K562 (cell line): ENCODE measurements around the gene TKTL1. TPM values are rescaled to one million over a fixed set of nuclear protein-coding genes. Genes with fewer than 3 reads are reported as not detected.
A peak's percentile ranks its signal among the peaks of the same experiment; 100 is the strongest.

Source experiments
- AFF1 ChIP-seq, 2 experiments: fragments of 450-650 bp; IDR thresholded peaks; 2 replicates each; pipeline ENCODE4 v1.6.1; 2018; ENCODE audit warnings: mild to moderate bottlenecking in 2 of 2, low read depth in 1 of 2; ENCODE audit not compliant: partially characterized antibody in 2 of 2
- BRCA1 ChIP-seq, 2 experiments: fragments of 450-650 bp in 1 of 2; sonication (generic) in 1 of 2; formaldehyde crosslinking in 1 of 2; IDR thresholded peaks; 2 replicates each; pipeline versions ENCODE4 v1.5.0 to v1.6.1; 2017 to 2020; ENCODE audit warnings: mild to moderate bottlenecking in 1 of 2, missing genetic modification reagents in 1 of 2
- CEBPG ChIP-seq, 3 experiments: fragments of 200-800 bp in 1 of 3; sonication (Bioruptor generic) in 1 of 3; sonication (generic) in 1 of 3; formaldehyde crosslinking in 1 of 3; IDR thresholded peaks in 2 of 3; conservative IDR thresholded peaks in 1 of 3; 2 replicates each; pipeline versions ENCODE4 v1.6.1 to v1.8.0; 2016 to 2022; ENCODE audit warnings: missing compliant biosample characterization in 2 of 3, missing genetic modification characterization in 2 of 3, mild to moderate bottlenecking in 1 of 3, missing genetic modification reagents in 1 of 3
- EP300 ChIP-seq: IDR thresholded peaks from 2 replicates; pipeline ENCODE4 v1.6.1; 2012; ENCODE audit warnings: low read length, improper control_type of control experiment
- HDAC1 ChIP-seq, 2 experiments: fragments of 450-650 bp; IDR thresholded peaks; 2 replicates each; pipeline ENCODE4 v1.6.1; 2016 to 2017; ENCODE audit warnings: inconsistent platforms in 1 of 2, mild to moderate bottlenecking in 1 of 2, moderate library complexity in 1 of 2
- HMGXB4 ChIP-seq: sonication (generic); formaldehyde crosslinking; IDR thresholded peaks from 2 replicates; pipeline ENCODE4 v1.8.1; 2023; ENCODE audit warnings: mild to moderate bottlenecking, missing genetic modification reagents
- JUND ChIP-seq, 2 experiments: IDR thresholded peaks; 2 replicates in 1 of 2; 3 replicates in 1 of 2; pipeline ENCODE4 v1.6.1; 2011; ENCODE audit warnings: borderline replicate concordance in 2 of 2, low read depth in 2 of 2, low read length in 2 of 2, improper control_type of control experiment in 1 of 2, missing biosample characterization in 1 of 2, missing genetic modification characterization in 1 of 2, missing genetic modification reagents in 1 of 2
- KDM1A ChIP-seq, 2 experiments: fragments of 450-650 bp; IDR thresholded peaks; 2 replicates each; pipeline ENCODE4 v1.6.1; 2016; ENCODE audit warnings: mild to moderate bottlenecking in 2 of 2
- NCOR1 ChIP-seq: fragments of 450-650 bp; IDR thresholded peaks from 2 replicates; pipeline ENCODE4 v1.6.1; 2016; ENCODE audit warnings: mild to moderate bottlenecking, moderate library complexity
- NRF1 ChIP-seq, 2 experiments: fragments of 450-650 bp; IDR thresholded peaks in 1 of 2; conservative IDR thresholded peaks in 1 of 2; 2 replicates each; pipeline ENCODE4 v1.6.1; 2014; ENCODE audit warnings: mild to moderate bottlenecking in 2 of 2
- POLR2A ChIP-seq: fragments of 450-650 bp; conservative IDR thresholded peaks from 2 replicates; pipeline ENCODE4 v1.6.1; 2016
- RBFOX2 ChIP-seq: fragments of 200-400 bp; formaldehyde crosslinking; IDR thresholded peaks from 2 replicates; pipeline ENCODE4 v1.6.1; 2017; ENCODE audit warnings: low read depth, mild to moderate bottlenecking, low read length, moderate library complexity
- SMARCA4 ChIP-seq: fragments of 450-650 bp; IDR thresholded peaks from 2 replicates; pipeline ENCODE4 v1.6.1; 2016
- SUPT5H ChIP-seq: fragments of 450-650 bp; IDR thresholded peaks from 2 replicates; pipeline ENCODE4 v1.6.1; 2016
- XRCC5 ChIP-seq: fragments of 200-400 bp; formaldehyde crosslinking; IDR thresholded peaks from 2 replicates; pipeline ENCODE4 v1.6.1; 2017; ENCODE audit warnings: low read depth, mild to moderate bottlenecking, low read length
- ZBTB7A ChIP-seq: IDR thresholded peaks from 2 replicates; pipeline ENCODE4 v1.6.1; 2011; ENCODE audit warnings: low read depth, mild to moderate bottlenecking, low read length, moderate library complexity, borderline replicate concordance; ENCODE audit not compliant: control insufficient read depth
- ZNF263 ChIP-seq: sonication (generic); formaldehyde crosslinking; IDR thresholded peaks from 2 replicates; pipeline ENCODE4 v1.8.0; 2022; ENCODE audit warnings: mild to moderate bottlenecking, missing genetic modification reagents, borderline replicate concordance
- ZNF699 ChIP-seq: fragments of 250-450 bp; sonication (Bioruptor Pico); IDR thresholded peaks from 2 replicates; pipeline ENCODE4 v1.8.0; 2021; ENCODE audit warnings: mild to moderate bottlenecking, moderate library complexity; ENCODE audit not compliant: insufficient replicate concordance
- ZNF766 ChIP-seq: fragments of 200-800 bp; sonication (Bioruptor generic); conservative IDR thresholded peaks from 2 replicates; pipeline ENCODE4 v1.6.1; 2016; ENCODE audit warnings: missing genetic modification characterization, missing compliant biosample characterization
- polyA plus RNA-seq, 8 experiments: library from polyadenylated mRNA; depleted of rRNA in 4 of 8; stranded (reverse) in 5 of 8; unstranded in 3 of 8; fragments of >200 nt; fragmentation: Nextera tagmentation in 2 of 8; fragmentation: Illumina TruSeq in 1 of 8; extraction: Ambion mirVana in 2 of 8; extraction: Trizol in 1 of 8; gene quantifications; 2 replicates each; pipeline versions ENCODE4 v1.2.1 to v1.2.3, GENCODE V29; 2011 to 2014; ENCODE audit warnings: inconsistent platforms in 1 of 8, missing spikeins in 1 of 8
- total RNA-seq, 7 experiments: library from RNA; depleted of rRNA in 6 of 7; stranded (reverse); fragments of >200 nt in 6 of 7; fragmentation: Illumina TruSeq in 2 of 7; extraction: Trizol in 2 of 7; gene quantifications; 2 replicates each; pipeline versions ENCODE4 v1.2.1 to v1.2.3, GENCODE V29; 2011 to 2021; ENCODE audit warnings: low replicate concordance in 1 of 7

Gene TKTL1
- total and polyA plus RNA-seq, 9 of the 15 experiments (the other 6 are each of a cell fraction or from before 2014, with no cell fraction given) = 0.18 to 0.71 (median 0.38) TPM

GRCh38 chrX:154369449-154370299, 74.1 kb downstream of the TKTL1 start (continued):
- TF ChIP-seq AFF1 (IDR thresholded peaks at IDR 0.05; ENCODE audit: low read depth in 1 of 2, partially characterized antibody in 2 of 2) (peak in 1 of 2 experiments; percentile 29), ZNF263 (CRISPR knock-in tag) (peak; percentile 84), BRCA1 (IDR thresholded peaks at IDR 0.05) (no peak), BRCA1 (CRISPR knock-in tag; IDR thresholded peaks at IDR 0.05) (no peak), KDM1A (IDR thresholded peaks at IDR 0.05) (0 out of 4 replicates have a peak, but pooled peaks of 1 of the 2 experiments have one; percentile 9), NCOR1 (peak; percentile 54; the same call in 1 of the 2 replicates), XRCC5 (no peak), EP300 (peak; percentile 71), SUPT5H (peak; percentile 61; the same call in 1 of the 2 replicates), HMGXB4 (CRISPR knock-in tag) (0 out of 2 replicates have a peak, but pooled peaks have one; percentile 2), ZBTB7A (peak; percentile 91), CEBPG (CRISPR knock-in tag; IDR thresholded peaks at IDR 0.05) (no peak), CEBPG (tag; conservative IDR thresholded peaks at IDR 0.05 in 1 of 2, IDR thresholded peaks at IDR 0.05 in 1 of 2) (no peak), HDAC1 (IDR thresholded peaks at IDR 0.05) (peak in 1 of 2 experiments; percentile 43; a peak in 1 of 4 replicates), RBFOX2 (no peak; the same call in 1 of the 2 replicates), ZNF766 (CRISPR knock-in tag) (0 out of 2 replicates have a peak, but pooled peaks have one; percentile 38), ZNF699 (no peak), SMARCA4 (peak; percentile 45; the same call in 1 of the 2 replicates), POLR2A (peak; percentile 58), JUND (IDR thresholded peaks at IDR 0.05; ENCODE audit: borderline replicate concordance, low read depth, low read length) (peak; percentile 88), JUND (tag; IDR thresholded peaks at IDR 0.05; ENCODE audit: borderline replicate concordance, low read depth, low read length) (peak; percentile 38; the same call in 1 of the 3 replicates), NRF1 (conservative IDR thresholded peaks at IDR 0.05 in 1 of 2, IDR thresholded peaks at IDR 0.05 in 1 of 2) (0 out of 4 replicates have a peak, but pooled peaks of 1 of the 2 experiments have one; percentile 6)
